ENCODE measurements around the gene APOA5. TPM values are rescaled to one million over a fixed set of nuclear protein-coding genes. Genes with fewer than 3 reads are reported as not detected.

The APOA5 gene
- total and polyA plus RNA-seq, 2 of the 8 experiments (the other 6 are each of a cell fraction or from before 2014, with no cell fraction given) = 0.08 to 0.15 TPM

GRCh38 chr11:116826751-116827431, 35.2 kb upstream of the APOA5 start:
- ChIA-PET CTCF (ENCODE audit: partially characterized antibody) (interaction anchor here (0.7 to 2.4 kb wide), 5 partner anchors 10 to 263 kb away, joined by 3 to 15 read pairs (median 4); partner anchors contain the start of genes APOA1 and APOA5), POLR2A (ENCODE audit: partially characterized antibody) (interaction anchor here (0.6 to 1.0 kb wide), 2 partner anchors 16 to 18 kb away, joined by 3 to 5 read pairs; no protein-coding TSS in a partner anchor)
- no peak overlapping the region for H3K27ac ChIP-seq (ENCODE audit: low read depth, low read length)
- H4K8ac ChIP-seq (ENCODE audit: extremely low read depth, insufficient read depth, low read length) = no peak overlapping the region
- WGBS, 2 experiments (ENCODE audit: extremely low coverage in 1 of 2, insufficient coverage in 1 of 2, insufficient read length in 1 of 2, insufficient replicate concordance in 2 of 2, low coverage in 1 of 2, low lambda C conversion rate in 2 of 2, missing lambda C conversion rate in 1 of 2) = 84% methylated on average over 9 of the region's 9 CpGs; no CpG with 5 or more reads in 1 of the 2 experiments
- no peak for FAIRE-seq
- no peak overlapping the region for H3K14ac ChIP-seq (ENCODE audit: insufficient read length)
- no peak overlapping the region for H3K4me2 ChIP-seq (ENCODE audit: insufficient read depth in 1 of 2, low read depth in 2 of 2, low read length in 2 of 2)
- no peaks in the 10 kb centered on the region for H3K79me1 ChIP-seq (ENCODE audit: low read depth, low read length)
- no peaks in the 10 kb centered on the region; a peak in 1 of 4 replicates for H3K9me3 ChIP-seq (ENCODE audit: insufficient read depth in 2 of 2, low read depth in 1 of 2, low read length in 1 of 2)
- H2BK12ac ChIP-seq (ENCODE audit: low read depth, low read length) = 0 out of 2 replicates have a peak overlapping the region, but pooled peaks have one; percentile 50
- H3K18ac ChIP-seq (ENCODE audit: extremely low read depth, low read length) = no peak overlapping the region
- no peak overlapping the region for H2BK120ac ChIP-seq (replicated peaks; ENCODE audit: low read depth, low read length)
- H4K91ac ChIP-seq (replicated peaks; ENCODE audit: insufficient read length, low read length) = no peak overlapping the region
- H4K5ac ChIP-seq (ENCODE audit: insufficient read length, low read depth, low read length) = no peak overlapping the region
- H2AK5ac ChIP-seq (ENCODE audit: low read depth, low read length) = no peak overlapping the region
- H3K79me2 ChIP-seq (ENCODE audit: control insufficient read depth in 1 of 2, insufficient read depth in 2 of 2, low read length in 2 of 2) = no peaks in the 10 kb centered on the region
- no peak overlapping the region for H3K4ac ChIP-seq (replicated peaks; ENCODE audit: insufficient read length, low read depth, low read length)
- H3K27me3 ChIP-seq (replicated peaks in 1 of 4; ENCODE audit: control insufficient read depth in 3 of 4, extremely low read depth in 1 of 4, insufficient read depth in 3 of 4, low read length in 3 of 4) = no peaks in the 10 kb centered on the region
- DNase-seq (ENCODE audit: low read depth in 1 of 2, low spot score in 2 of 2) = no peak
- no peak overlapping the region for H3K9ac ChIP-seq (replicated peaks in 1 of 4; ENCODE audit: extremely low read depth in 1 of 4, low read depth in 3 of 4, low read length in 3 of 4)
- H3K56ac ChIP-seq (replicated peaks; ENCODE audit: insufficient read length, low read depth, low read length) = no peak overlapping the region
- H3K4me3 ChIP-seq (ENCODE audit: extremely low read depth in 1 of 4, insufficient read depth in 2 of 4, low read depth in 3 of 4, low read length in 4 of 4) = no peak overlapping the region
- no peaks in the 10 kb centered on the region for H3K23me2 ChIP-seq (ENCODE audit: low read depth, low read length)
- H2BK20ac ChIP-seq (ENCODE audit: low read length) = no peak overlapping the region
- H2BK5ac ChIP-seq (ENCODE audit: low read depth, low read length) = no peak overlapping the region
- H2BK15ac ChIP-seq (ENCODE audit: low read length) = no peak overlapping the region
- H2AFZ ChIP-seq (ENCODE audit: low read length) = no peak overlapping the region
- no peaks in the 10 kb centered on the region for H4K20me1 ChIP-seq (replicated peaks in 1 of 2; ENCODE audit: control insufficient read depth in 1 of 2, insufficient read depth in 2 of 2, low read length in 2 of 2)
- no peak overlapping the region for H3K23ac ChIP-seq (ENCODE audit: insufficient read length)
- no peaks in the 10 kb centered on the region for H3K36me3 ChIP-seq (ENCODE audit: control insufficient read depth in 2 of 4, insufficient read depth in 4 of 4, low read length in 3 of 4)
- H3K4me1 ChIP-seq (replicated peaks in 1 of 4; ENCODE audit: control insufficient read depth in 3 of 4, insufficient read depth in 4 of 4, low read length in 3 of 4) = no peaks in the 10 kb centered on the region
- TF ChIP-seq SUZ12 (IDR thresholded peaks at IDR 0.05; ENCODE audit: low read length) (no peak), BCL11A (IDR thresholded peaks at IDR 0.05; ENCODE audit: low read depth in 2 of 2, low read length in 2 of 2) (no peak), CBX5 (IDR thresholded peaks at IDR 0.05; ENCODE audit: low read depth, low read length) (no peak), MAX (IDR thresholded peaks at IDR 0.05) (no peak), CEBPB (IDR thresholded peaks at IDR 0.05; ENCODE audit: low read depth, low read length) (no peak), SAP30 (IDR thresholded peaks at IDR 0.05; ENCODE audit: insufficient read depth, insufficient replicate concordance, low read length) (no peak), USF2 (IDR thresholded peaks at IDR 0.05; ENCODE audit: low read length) (no peak), POU5F1 (IDR thresholded peaks at IDR 0.05; ENCODE audit: low read depth, low read length) (no peak), MAFK (IDR thresholded peaks at IDR 0.05; ENCODE audit: low read depth, low read length) (no peak), HDAC2 (IDR thresholded peaks at IDR 0.05; ENCODE audit: borderline replicate concordance in 1 of 2, low read depth in 2 of 2, low read length in 2 of 2) (no peak)

All from H1 (cell line).